Suprapubic skin (tissue), 4 donors: ENCODE results near the gene STOML2. TPM values are rescaled to one million over a fixed set of nuclear protein-coding genes. Genes with fewer than 3 reads are reported as not detected.

Source experiments
- DNase-seq, 2 donors: peaks; one replicate each; pipeline ENCODE4 v3.0.0-alpha.2; 2019; ENCODE audit warnings: low spot score in 2 of 2
- H3K27ac ChIP-seq: fragments of 200-600 bp; sonication (generic); one replicate; pipeline ENCODE4 v1.5.1; 2019
- H3K27me3 ChIP-seq: fragments of 200-600 bp; sonication (generic); one replicate; pipeline ENCODE4 v1.5.1; 2019
- H3K36me3 ChIP-seq: fragments of 200-600 bp; sonication (generic); one replicate; pipeline ENCODE4 v1.5.1; 2019
- H3K4me1 ChIP-seq: fragments of 200-600 bp; sonication (generic); one replicate; pipeline ENCODE4 v1.5.1; 2019
- H3K4me3 ChIP-seq: fragments of 200-600 bp; sonication (generic); one replicate; pipeline ENCODE4 v1.5.1; 2019; ENCODE audit warnings: mild to moderate bottlenecking
- H3K9me3 ChIP-seq: fragments of 200-600 bp; sonication (generic); one replicate; pipeline ENCODE4 v1.5.1; 2019
- EP300 ChIP-seq: sonication (generic); formaldehyde crosslinking; IDR thresholded peaks from one replicate; pipeline ENCODE4 v1.6.1; 2017; ENCODE audit warnings: antibody characterized with exemption
- POLR2A ChIP-seq, 2 donors: fragments of 450-650 bp; IDR thresholded peaks; one replicate each; pipeline ENCODE4 v1.6.1; 2017; ENCODE audit warnings: antibody characterized with exemption in 2 of 2, mild to moderate bottlenecking in 2 of 2, moderate library complexity in 2 of 2
- POLR2AphosphoS5 ChIP-seq, 3 donors: sonication (generic); formaldehyde crosslinking; IDR thresholded peaks; one replicate each; pipeline ENCODE4 v1.6.1; 2017; ENCODE audit warnings: antibody characterized with exemption in 3 of 3
- WGBS: methylation state at CpG from one replicate; pipeline ENCODE4 v1.1.5; 2018; 5-methylcytosine and 5-hydroxymethylcytosine counted together
- total RNA-seq, 4 donors: library from RNA; depleted of rRNA; stranded (reverse); fragments of >200 nt; gene quantifications; one replicate each; pipeline ENCODE4 v1.1.0, GENCODE V29; 2016
- TF ChIP-seq, protein P1 (sequence below), 2 donors: fragments of 200-600 bp in 1 of 2; fragments of 450-650 bp in 1 of 2; sonication (generic) in 1 of 2; IDR thresholded peaks; one replicate each; pipeline ENCODE4 v1.5.1; 2016 to 2019; ENCODE audit warnings: antibody characterized with exemption in 2 of 2, mild to moderate bottlenecking in 1 of 2, moderate library complexity in 1 of 2

The STOML2 gene
- total RNA-seq, 4 donors from 2014 or later: 48.8 to 99.2 (median 91.1) TPM

DNA sequence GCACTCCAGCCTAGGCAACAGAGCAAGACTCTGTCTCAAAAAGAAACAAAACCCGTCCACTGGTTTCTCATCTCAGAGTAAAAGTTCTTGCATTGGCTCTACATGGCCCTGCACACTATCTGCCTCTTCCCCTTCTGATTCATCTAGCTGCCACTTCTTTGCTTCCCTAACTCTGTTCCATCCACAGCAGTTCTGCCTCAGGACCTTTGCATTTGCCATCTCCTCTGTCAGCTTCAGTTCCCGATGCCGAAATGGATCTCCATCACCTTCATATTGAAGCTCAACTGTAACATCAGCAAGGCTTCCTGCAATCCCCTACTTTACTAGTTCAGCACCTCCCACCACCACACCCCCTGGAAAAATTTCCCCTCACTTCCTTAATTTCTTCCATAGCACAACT is 5.4 kb downstream of the STOML2 start:
- Histone ChIP-seq H3K27ac (no peak overlapping the region), H3K4me1 (peaks cover 33% of the 10 kb centered on the region), H3K4me3 (no peak overlapping the region), H3K36me3 (peaks cover 38% of the 10 kb centered on the region), H3K27me3 (no peaks in the 10 kb centered on the region), H3K9me3 (no peaks in the 10 kb centered on the region)
- 88% methylated on average over 3 of the region's 3 CpGs for WGBS
- TF ChIP-seq, protein P1, sequence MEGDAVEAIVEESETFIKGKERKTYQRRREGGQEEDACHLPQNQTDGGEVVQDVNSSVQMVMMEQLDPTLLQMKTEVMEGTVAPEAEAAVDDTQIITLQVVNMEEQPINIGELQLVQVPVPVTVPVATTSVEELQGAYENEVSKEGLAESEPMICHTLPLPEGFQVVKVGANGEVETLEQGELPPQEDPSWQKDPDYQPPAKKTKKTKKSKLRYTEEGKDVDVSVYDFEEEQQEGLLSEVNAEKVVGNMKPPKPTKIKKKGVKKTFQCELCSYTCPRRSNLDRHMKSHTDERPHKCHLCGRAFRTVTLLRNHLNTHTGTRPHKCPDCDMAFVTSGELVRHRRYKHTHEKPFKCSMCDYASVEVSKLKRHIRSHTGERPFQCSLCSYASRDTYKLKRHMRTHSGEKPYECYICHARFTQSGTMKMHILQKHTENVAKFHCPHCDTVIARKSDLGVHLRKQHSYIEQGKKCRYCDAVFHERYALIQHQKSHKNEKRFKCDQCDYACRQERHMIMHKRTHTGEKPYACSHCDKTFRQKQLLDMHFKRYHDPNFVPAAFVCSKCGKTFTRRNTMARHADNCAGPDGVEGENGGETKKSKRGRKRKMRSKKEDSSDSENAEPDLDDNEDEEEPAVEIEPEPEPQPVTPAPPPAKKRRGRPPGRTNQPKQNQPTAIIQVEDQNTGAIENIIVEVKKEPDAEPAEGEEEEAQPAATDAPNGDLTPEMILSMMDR (IDR thresholded peaks at IDR 0.05): no peak
- no peak for TF ChIP-seq POLR2AphosphoS5 (IDR thresholded peaks at IDR 0.05)
- no peak for TF ChIP-seq EP300
- no peak for TF ChIP-seq POLR2A (IDR thresholded peaks at IDR 0.05)
- no peak for DNase-seq

DNA sequence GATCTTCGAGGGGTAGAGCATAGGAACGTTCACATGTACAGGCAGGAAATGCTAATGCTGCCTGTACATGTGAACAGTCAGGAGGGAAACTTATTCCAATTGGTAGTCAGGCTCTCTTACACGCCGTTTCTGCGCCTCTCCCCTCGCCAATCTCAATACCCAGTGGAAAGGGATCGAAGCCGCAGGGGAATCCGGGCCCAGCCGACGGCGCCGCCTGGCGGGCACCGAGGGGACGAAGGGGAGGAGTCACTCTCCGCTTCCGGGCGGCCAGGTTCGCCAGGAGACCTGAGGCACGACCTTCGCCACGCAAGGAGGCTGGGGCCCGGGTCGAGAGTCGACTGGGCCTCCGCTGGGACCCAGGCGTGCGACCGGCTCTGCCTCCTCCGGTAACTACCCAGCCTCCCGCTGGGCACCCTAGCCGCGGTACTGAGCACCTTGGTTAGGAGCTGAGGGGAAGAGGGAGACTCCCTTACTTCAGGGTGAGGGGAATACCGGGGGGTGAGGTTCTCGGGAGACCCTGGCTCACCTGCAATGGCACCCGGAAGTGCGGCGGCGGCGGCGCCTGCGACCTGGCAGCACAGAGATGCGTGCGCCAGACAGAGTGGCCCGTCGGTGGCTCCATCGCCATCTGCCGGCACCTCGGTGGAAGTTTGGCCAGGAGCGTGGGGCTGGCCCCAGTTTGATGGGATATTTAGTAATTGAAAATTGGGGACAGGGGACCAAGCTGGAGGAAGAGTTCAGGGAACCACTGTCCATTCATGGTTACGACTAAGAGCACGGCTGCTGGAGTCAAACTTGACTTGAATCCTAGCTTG is 6.7 kb downstream of the STOML2 start, which contains the start of gene PIGO:
PIGO (minus strand) TSS at position 557 of the 815 bp plus-strand sequence. CDS start 1,026 bp downstream, outside the sequence.
- peak in 2 of 3 donors; percentile 58 to 84 for TF ChIP-seq POLR2AphosphoS5 (IDR thresholded peaks at IDR 0.05)
- TF ChIP-seq, protein P1 (IDR thresholded peaks at IDR 0.05): peak; percentile 60 to 72
- TF ChIP-seq EP300: no peak
- TF ChIP-seq POLR2A (IDR thresholded peaks at IDR 0.05): peak in 1 of 2 donors; percentile 46
- H3K27me3 ChIP-seq: no peaks in the 10 kb centered on the region
- WGBS: under 1% methylated on average over 45 of the region's 53 CpGs
- H3K27ac ChIP-seq: peak within 1 kb of the TSS; percentile 98
- peaks cover 49% of the 10 kb centered on the region for H3K36me3 ChIP-seq
- H3K9me3 ChIP-seq: no peaks in the 10 kb centered on the region
- H3K4me1 ChIP-seq: peaks cover 21% of the 10 kb centered on the region
- peak within 1 kb of the TSS; percentile 85 for H3K4me3 ChIP-seq
- peak; percentile 93 to 95 for DNase-seq

DNA sequence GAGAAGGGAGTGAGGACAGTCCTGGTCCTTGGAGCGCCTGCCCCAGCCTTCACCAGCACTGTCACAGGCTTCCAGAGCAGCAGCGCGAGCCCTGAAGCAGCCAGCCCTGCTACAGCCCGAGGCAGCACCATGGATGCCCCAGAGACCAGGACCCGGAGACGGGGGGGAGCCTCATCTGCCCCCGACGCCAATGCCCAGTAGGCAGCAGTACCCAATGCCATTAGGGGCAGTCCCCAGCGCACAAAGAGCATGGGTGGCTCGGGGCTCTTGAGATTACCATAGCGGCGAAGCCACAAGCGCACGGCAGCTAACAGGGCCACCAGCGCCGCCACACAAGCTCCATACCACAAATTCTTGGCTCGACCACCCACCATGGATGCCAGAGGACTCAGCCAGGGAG is 11.4 kb downstream of the STOML2 start:
- Histone ChIP-seq H3K27me3 (no peaks in the 10 kb centered on the region), H3K27ac (no peak overlapping the region), H3K4me3 (no peak overlapping the region), H3K9me3 (no peaks in the 10 kb centered on the region), H3K36me3 (peaks cover 69% of the 10 kb centered on the region), H3K4me1 (peaks cover 12% of the 10 kb centered on the region)
- no CpG with 5 or more reads among the region's 17 CpGs for WGBS
- no peak for TF ChIP-seq EP300
- TF ChIP-seq, protein P1 (IDR thresholded peaks at IDR 0.05): no peak
- no peak for TF ChIP-seq POLR2A (IDR thresholded peaks at IDR 0.05)
- TF ChIP-seq POLR2AphosphoS5 (IDR thresholded peaks at IDR 0.05): no peak
- no peak for DNase-seq

DNA sequence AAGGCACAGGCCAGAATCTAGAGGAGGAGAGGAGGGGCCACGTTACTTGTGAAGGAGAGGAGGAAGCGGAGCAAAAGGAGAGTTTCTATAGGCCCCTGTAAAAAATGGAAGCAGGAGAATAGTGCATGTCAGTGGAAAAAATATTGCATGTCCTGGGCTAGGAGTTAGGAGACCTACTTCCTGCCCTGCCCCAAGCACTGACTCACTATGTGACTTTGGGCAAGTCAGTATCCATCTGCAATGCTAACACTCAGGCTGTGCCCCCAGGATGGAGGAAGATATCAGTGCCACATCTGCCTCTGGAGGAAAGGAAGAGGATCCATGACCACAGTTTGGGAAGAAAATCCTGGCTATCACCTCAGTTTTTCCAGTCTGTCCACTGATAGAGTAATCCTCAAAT is 13.5 kb downstream of the STOML2 start:
- Histone ChIP-seq H3K36me3 (peaks cover 69% of the 10 kb centered on the region), H3K27me3 (no peaks in the 10 kb centered on the region), H3K9me3 (no peaks in the 10 kb centered on the region), H3K27ac (no peak overlapping the region), H3K4me3 (no peak overlapping the region), H3K4me1 (no peaks in the 10 kb centered on the region)
- DNase-seq: no peak
- 72% methylated on average over 2 of the region's 2 CpGs for WGBS
- TF ChIP-seq, protein P1 (IDR thresholded peaks at IDR 0.05): no peak
- TF ChIP-seq EP300: no peak

DNA sequence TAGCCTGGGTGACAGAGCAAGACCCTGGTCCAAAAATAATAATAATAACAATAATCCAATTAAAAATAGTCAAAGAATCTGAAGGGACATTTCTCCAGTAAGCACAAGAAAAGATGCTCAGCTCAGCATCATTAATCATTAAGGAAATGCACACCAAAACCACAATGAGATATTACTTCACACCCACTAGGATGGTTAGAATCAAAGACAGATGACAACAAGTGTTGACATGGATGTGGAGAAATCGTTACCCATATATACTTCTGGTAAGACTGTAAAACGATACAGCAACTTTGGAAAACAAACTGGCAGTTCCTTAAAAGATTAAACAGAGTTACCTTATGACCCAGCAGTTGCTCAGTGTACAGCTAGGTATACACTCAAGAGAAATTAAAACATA is 17.9 kb downstream of the STOML2 start:
- Histone ChIP-seq H3K4me3 (no peak overlapping the region), H3K27ac (no peak overlapping the region), H3K27me3 (no peaks in the 10 kb centered on the region), H3K36me3 (peaks cover 29% of the 10 kb centered on the region), H3K4me1 (peaks cover 5% of the 10 kb centered on the region), H3K9me3 (no peaks in the 10 kb centered on the region)
- TF ChIP-seq, protein P1 (IDR thresholded peaks at IDR 0.05): no peak
- TF ChIP-seq POLR2A (IDR thresholded peaks at IDR 0.05) (no peak), EP300 (no peak)
- 79% methylated on average over 2 of the region's 2 CpGs for WGBS
- no peak for DNase-seq
